Stimulated activated CD8-positive, alpha-beta memory T cell treated with anti-CD3 and anti-CD28 coated beads, Interleukin-12 subunit alpha, Interleukin-12 subunit beta, amount 100 ng/mL, for 24 hours (primary cell): ENCODE results near the gene PHLDA3.

Experiments used
- DNase-seq: peaks from one replicate; pipeline ENCODE4 v3.0.0-alpha.2; 2020; ENCODE audit errors: extremely low read depth

Gene PHLDA3

GRCh38 chr1:201468844-201469644 is at the start of gene PHLDA3:
PHLDA3 (minus strand) TSS chr1:201469188; CDS start chr1:201468786, 402 bp downstream.
- no peak for DNase-seq

- no peak for DNase-seq
Observed at GRCh38 chr1:201518071-201518470, 49.1 kb upstream of the PHLDA3 start.

GRCh38 chr1:201517631-201518030 is 48.6 kb upstream of the PHLDA3 start:
- no peak for DNase-seq

- DNase-seq: no peak
Observed at GRCh38 chr1:201516511-201517127, 47.6 kb upstream of the PHLDA3 start.

- no peak for DNase-seq
Observed at GRCh38 chr1:201515895-201516294, 46.9 kb upstream of the PHLDA3 start.

DNA sequence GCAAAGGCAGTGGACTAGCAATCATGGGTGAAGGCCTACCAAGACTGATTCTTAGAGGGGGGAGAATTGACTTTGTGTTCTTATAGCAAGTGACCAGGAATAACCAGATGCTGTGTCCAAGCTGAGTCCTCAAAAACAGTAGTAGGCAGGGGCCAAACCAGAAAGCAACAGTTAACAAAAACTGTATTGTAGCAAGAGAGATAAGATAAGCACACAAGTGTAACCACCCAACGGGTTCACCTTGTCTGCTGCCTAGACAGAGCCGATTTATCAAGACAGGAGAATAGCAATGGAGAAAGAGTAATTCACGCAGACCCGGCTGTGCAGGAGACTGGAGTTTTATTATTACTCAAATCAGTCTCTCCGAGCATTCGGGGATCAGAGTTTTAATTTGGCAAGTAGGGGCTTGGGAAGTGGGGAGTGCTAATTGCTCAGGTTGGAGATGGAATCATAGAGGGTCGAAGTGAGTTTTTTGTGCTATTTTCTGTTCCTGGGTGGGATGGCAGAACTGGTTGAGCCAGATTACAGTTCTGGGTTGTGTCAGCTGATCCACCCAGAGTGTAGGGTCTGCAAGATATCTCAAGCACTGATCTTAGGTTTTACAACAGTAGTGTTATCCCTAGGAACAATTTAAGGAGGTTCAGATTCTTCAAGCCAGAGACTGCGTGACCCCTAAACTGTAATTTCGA is 46.2 kb upstream of the PHLDA3 start:
- no peak for DNase-seq

- no peak for DNase-seq
Observed at GRCh38 chr1:201514466-201514865, 45.5 kb upstream of the PHLDA3 start.

DNA sequence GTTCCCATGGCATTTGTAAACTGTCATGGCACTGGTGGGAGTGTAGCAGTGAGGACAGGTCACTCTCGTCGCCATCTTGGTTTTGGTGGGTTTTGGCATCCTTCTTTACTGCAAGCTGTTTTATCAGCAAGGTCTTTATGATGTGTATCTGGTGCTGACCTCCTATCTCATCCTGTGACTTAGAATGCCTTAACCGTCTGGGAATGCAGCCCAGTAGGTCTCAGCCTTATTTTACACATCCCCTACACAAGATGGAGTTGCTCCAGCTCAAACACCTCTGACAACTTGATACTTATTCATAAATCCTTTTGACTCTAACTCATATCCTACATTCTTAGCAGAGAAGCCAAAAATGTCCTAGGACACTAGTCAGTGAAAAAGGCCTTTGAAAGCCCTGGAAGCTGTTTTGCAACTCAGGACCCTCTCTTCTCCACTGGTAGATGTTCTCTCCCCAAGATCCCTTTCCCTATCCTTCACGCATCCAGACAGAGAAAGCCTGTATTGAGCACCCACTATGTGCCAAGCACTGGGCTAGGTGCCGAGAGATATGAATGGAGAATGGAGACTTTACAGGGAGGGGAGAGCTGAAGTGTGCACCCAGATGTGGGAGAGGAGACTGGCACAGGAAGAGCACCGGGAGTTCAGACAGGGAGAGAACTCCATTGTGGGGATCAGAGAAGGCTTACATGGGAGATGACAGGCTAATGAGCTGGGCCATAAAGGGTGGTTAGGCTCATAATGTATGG is 44.7 kb upstream of the PHLDA3 start:
- no peak for DNase-seq

DNA sequence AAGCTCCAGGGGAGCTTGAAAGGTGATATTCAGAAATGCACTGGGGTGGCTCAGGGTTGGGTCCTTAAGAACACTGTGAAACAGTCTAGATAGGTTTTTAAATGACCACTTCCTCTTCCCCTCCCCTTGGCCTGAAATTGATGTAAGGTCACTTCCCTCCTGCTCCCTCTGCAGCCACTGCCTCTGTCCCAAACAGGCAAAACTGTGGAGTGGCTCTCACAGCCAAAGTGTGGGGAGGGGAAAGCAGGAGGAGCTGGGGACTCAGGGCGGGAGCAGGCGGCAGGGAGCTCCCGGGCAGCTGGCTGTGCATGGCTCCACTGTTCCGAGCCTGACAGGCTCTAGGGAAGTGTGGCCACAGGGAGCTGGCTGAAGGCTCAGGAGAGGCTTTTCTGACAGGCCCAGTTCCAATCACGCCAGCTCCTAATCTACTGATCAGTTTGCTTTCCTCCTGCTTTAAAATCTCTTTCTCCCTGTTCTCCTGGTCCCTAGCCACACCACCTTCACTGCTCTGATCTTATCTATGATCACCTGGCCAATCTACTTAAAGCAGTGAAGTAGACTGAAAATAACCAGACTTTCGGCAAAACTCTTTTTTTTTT is 43.1 kb upstream of the PHLDA3 start:
- DNase-seq: no peak

- DNase-seq: no peak
Observed at GRCh38 chr1:201511396-201511940, 42.5 kb upstream of the PHLDA3 start.

- DNase-seq: no peak
Observed at GRCh38 chr1:201510734-201511133, 41.7 kb upstream of the PHLDA3 start.

DNA sequence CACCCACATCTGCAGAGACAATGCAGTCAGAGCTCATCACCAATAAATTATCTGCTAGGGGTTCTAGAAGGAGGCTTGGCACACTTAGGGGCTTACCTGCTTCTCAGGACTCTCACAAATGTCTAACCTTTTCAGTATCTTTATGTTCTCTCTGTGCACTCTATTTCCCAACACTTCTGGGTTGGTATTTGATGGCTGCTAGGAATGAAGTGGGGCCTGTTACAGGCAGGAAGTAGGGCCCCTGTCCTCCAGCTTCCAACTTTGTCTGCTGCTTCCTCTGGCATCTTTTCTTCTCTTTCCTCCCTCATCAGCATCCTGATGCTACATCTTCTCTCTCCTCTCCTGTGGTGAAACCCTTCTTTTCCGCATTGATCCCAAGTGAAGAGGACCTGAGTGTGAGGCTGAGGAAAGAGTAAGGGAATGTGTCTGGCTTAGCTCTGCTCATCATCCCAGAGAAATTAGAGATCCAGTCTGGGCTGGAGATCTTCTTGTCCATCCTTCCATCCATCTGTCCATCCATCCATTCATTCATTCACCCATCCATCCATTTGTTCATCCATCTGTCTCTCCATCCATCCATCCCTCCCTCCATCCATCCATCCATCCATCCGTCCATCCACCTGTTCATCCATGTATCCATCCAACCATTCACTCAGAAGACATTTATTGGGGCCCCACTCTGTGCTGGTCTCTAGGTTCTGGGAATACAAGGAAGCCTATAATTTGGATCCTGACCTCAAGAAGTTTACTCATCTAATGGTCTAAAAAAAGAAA is 40.8 kb upstream of the PHLDA3 start:
- no peak for DNase-seq

GRCh38 chr1:201508809-201509208 is 39.8 kb upstream of the PHLDA3 start:
- no peak for DNase-seq

- no peak for DNase-seq
Observed at GRCh38 chr1:201507360-201507675, 38.3 kb upstream of the PHLDA3 start.

- DNase-seq: peak; percentile 48
Observed at GRCh38 chr1:201506557-201507359, 37.8 kb upstream of the PHLDA3 start, which contains the start of gene CSRP1. CSRP1 (minus strand) TSS chr1:201507123; CDS start chr1:201496303, 10,820 bp downstream.

- no peak for DNase-seq
Observed at GRCh38 chr1:201506092-201506491, 37.1 kb upstream of the PHLDA3 start.

DNA sequence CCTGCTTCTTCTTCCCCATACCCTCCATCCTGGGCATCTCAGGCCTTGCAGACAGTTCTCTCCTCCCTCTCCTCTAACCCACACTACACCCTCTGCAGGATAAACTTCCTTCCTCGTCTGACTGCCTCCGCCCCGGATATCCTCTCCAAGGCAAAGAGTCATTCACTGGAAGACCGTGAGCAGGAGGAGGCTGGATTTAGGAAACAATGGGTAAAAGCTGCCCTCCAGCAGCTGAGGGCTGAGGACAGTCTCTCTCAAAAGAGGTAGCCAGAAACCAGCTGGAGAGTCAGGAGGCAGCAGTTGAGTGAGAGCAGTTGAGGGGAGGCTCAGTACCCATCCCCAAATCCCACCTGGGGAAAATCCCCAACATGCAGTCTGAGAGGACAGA is 36.5 kb upstream of the PHLDA3 start:
- DNase-seq: no peak

DNA sequence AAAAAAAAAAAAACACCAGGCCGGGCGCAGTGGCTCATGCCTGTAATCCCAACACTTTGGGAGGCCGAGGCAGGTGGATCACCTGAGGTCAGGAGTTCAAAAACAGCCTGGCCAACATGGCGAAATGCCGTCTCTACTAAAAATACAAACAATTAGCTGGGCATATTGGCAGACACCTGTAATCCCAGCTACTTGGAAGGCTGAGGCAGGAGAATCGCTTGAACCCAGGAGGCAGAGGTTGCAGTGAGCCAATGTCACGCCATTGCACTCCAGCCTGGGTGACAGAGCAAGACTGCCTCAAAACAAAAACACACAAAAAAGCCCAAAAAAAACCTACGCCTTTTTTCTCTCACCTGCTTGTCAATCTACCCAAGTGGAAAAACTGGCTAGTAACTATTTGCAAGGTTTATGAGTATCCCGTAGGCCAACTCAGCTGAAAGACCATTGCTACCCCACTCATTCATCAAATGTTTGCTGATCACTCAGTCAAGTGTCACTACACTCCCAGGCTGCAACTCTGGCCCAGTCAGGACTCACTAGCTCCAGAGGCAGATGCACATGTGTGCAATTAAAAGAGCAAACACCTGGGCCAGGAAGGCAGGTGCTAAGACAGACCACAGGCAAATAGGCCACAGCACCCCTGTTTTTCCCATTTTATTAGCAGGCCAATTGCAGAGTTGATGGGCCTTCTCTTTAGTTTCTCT is 36.0 kb upstream of the PHLDA3 start:
- DNase-seq: no peak

- DNase-seq: no peak
Observed at GRCh38 chr1:201504179-201504631, 35.2 kb upstream of the PHLDA3 start.
